Glomerular visceral epithelial cell (primary cell): Measurements from ENCODE around the gene CDK5.

ENCODE experiments used
- DNase-seq: peaks from one replicate; pipeline ENCODE4 v3.0.0-alpha.2; 2016; ENCODE audit errors: extremely low spot score

Gene CDK5

GRCh38 chr7:151057506-151057988 is at the start of gene CDK5:
CDK5 (minus strand) TSS chr7:151057897; CDS start chr7:151057848, 49 bp downstream.
- no peak for DNase-seq

DNA sequence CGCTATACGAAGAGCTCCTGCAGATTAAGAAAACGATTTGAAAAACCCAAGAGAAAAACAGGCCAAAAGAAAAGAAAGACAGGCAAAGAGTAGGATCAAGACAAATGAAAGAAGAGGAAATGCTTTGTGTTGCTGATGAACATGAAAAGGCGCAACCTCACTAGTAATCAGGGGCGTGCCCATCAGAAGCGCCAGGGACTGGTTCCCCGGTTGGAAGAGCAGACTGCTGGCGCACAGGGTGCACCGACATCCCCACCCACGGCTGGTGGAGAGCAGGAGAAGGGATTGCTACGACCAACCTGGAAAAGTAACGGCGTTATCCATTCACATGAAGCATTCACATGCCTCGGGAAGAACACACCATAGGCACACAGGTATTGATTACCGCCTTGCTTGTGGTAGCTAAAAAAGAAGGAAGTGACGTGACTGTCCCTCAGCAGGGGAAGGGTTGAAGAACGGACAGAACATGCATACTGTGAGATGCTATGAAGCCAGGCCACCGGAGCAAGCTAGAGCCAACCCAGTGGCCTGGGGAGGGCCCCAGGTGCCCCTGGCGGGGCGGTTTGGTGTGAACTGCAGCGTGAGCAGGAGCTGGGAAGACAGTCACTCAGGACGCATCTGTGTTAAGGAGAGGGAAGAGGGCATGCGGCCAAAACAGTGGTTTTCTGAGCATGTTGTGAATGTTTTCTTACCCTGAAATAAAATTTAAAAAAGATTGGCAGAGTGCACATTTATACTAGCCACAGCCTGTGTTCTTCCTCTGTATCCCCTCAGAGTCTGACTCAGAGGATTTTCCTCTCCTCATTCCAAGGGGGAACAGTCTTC is 46.9 kb upstream of the CDK5 start:
- peak; percentile 75 for DNase-seq

- no peak for DNase-seq
Measured at GRCh38 chr7:151103973-151104372, 46.3 kb upstream of the CDK5 start.

- DNase-seq, result no peak
Measured at GRCh38 chr7:151102991-151103390, 45.3 kb upstream of the CDK5 start.

- DNase-seq, result no peak
Measured at GRCh38 chr7:151101621-151102396, 44.1 kb upstream of the CDK5 start.

DNA sequence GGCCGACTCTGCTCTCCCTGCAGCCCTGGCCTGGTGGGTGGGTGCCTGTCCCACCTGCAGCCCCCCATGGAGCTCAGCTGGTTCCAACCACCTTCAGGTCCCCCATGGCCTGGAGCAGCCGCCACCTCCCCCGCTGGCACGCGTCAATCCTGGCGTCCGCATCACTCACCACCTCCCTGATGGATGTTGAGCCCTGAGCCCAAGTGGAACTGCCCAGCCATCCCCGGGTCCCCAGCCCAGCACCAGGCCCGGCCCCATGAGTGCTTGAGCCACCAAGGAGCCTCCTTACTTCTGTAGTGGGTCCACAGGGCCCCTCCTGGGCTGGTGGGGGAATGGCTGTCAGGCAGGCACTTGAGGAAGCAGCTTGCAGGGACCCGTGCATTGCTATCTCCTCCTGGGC is 43.2 kb upstream of the CDK5 start:
- DNase-seq, result no peak

DNA sequence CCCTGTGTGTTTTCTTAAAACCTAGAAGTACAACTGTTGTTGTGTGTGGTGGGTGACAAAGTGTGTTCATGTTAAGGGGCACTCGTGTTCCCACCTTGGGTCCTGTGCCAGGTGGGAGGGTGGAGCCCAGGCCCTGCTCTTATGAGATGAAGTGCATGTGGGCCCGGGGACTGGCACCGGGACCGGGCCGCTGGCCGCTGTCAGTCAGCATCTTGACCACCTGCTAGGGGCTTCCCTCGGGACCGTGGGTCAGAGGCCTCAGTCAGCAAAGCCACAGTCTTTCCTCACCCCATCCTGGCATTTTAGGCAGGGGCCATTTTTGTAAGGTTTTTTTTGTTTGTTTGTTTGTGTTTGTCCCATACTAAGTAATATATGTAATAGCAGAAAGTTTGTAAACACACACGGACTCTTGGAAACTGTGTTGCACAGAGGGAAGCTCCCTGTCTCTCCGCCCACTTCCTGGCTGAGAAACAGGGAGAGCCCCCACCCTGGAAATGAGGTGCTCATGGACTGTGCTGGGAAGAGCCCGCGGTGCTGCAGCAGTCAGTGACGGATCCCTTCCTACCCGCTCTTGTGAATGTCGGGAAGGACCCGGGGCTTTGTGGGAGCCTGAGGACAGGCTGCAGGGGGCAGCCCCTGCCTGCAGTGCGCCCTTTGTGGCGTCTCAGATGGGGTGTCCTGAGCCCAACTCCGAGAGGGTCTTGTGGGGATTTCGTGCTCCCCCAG is 42.0 kb upstream of the CDK5 start:
- DNase-seq, result no peak

DNA sequence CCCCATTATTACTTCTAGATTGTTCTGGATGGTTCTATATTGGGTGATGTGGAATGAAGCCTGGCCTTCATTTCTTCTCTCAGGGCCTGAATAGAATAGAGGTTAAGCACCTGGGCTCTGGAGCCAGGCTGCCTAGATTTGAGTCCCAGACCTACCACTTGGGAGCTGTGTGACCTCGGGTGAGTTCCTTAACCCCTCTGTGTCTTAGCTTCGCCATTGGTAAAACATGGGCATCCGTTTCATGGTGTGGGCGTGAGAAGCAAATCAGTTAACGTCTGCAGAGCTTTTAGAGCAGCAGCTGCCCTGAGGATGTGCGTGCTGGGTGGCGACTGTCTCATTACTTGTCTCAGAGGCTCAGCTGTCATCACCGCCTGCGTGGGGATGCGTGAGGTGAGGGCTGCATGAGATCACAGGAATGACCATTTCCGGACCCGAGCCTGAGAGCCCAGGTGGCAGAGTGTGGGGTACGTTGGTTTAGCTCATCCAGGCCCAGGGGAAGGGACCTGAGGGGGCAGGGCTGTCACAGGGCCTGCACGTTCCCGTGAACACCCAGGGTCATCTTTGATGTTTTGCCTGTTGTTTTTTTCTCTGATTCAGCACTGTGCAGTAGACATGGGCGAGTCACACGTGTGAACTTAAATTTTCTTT is 38.3 kb upstream of the CDK5 start:
- no peak for DNase-seq

- no peak for DNase-seq
Measured at GRCh38 chr7:151095123-151095797, 37.6 kb upstream of the CDK5 start.

DNA sequence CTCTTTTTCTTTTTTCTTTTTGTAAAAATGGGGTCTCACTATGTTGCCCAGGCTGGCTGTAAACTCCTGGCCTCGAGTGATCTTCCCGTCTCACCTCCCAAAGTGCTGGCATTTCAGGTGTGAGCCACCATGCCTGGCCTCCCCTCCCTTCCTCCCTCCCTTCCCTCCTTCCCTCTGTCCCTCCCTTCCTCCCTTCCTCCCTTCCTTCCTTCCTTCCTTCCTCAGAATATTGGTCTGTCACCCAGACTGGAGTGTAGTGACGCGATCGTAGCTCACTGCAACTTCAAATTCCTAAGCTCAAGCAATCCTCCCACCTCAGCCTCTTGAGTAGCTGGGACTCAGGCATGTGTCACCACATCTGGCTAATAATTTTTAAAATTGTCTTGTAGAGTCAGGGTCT is 37.0 kb upstream of the CDK5 start:
- peak; percentile 49 for DNase-seq

- no peak for DNase-seq
Measured at GRCh38 chr7:151093748-151094147, 36.1 kb upstream of the CDK5 start.

GRCh38 chr7:151091988-151092387 is 34.3 kb upstream of the CDK5 start:
- no peak for DNase-seq

DNA sequence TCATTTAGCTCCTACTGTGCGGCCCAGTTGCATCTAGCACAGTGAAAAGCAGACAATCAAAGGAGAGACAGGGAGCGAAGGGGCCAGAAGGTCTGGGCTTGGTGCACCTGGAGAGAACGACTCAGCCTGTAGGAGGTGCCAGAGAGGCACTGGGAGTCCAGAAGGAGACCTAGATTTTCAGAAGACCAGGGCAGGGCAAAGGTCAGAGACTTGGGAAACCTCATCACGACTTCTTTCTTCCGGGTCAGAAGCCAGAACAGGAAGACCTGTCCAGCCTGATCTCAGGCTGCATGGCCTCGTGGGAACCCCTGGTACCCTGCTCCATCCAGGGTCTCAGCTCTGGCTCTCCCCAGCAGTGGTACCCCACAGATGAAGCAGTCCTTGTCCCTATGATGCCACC is 33.7 kb upstream of the CDK5 start:
- DNase-seq, result no peak

DNA sequence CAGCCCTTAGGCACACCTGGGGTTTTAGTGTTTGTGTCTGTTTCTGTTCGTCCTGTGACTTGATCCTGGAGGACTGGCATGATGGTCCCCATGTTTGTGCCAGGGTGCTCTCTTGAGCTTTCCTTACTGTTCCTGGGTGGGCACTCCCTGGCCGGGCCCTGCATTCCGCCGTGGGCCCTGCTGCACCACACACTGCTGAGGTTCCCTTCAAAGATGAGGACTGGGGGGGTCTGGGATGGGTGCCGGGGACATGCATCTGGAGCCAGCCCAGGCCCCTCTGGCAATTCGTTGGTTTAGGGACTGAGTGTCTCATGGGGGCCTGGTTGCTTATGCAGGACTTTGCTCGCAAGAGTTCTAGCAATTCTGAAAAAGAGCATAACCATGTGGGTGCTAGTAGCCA is 33.3 kb upstream of the CDK5 start:
- DNase-seq, result no peak

GRCh38 chr7:151089893-151090730 is 32.4 kb upstream of the CDK5 start:
- DNase-seq, result no peak

GRCh38 chr7:151088856-151089699 is 31.4 kb upstream of the CDK5 start:
- no peak for DNase-seq

DNA sequence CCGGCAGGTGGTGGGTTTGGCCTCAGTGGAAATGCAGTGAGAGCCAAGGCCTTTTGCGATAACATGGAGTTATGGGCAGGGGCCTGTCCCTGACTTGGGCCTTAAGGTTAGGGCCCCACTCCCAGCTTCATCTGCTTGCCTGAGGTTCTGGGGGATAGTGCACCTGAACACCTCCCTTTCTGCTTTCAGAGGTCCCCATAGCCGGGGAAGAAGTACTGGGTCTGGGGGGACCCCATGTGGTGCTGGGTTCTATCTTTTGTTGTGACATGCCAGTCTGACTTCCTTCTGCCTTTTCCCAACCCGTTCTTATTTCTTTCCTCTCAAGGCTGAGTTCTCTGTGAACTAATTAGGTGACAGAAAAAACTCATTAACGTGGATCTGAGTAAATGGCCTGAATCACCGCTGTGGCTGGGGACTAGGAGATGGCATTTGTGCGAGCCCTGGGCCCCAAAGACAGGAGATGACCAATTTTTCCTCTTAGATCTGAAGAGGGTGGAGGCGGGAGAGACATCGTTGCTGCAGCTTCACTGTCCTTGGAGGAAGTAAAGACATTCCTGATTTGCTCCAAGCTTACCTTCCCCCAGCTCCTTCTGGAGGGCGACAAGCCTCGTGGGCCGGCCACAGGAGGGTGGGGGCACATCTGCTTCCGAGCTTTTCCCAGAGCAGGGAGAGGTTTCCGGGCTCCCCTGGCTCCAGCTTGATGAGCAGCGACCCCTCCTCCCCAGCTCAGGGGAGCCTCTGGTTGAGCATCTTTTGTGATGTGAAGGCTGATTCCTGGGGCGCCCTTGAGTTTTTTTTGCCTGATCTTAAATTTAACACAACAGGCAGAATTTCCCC is 30.5 kb upstream of the CDK5 start:
- no peak for DNase-seq

DNA sequence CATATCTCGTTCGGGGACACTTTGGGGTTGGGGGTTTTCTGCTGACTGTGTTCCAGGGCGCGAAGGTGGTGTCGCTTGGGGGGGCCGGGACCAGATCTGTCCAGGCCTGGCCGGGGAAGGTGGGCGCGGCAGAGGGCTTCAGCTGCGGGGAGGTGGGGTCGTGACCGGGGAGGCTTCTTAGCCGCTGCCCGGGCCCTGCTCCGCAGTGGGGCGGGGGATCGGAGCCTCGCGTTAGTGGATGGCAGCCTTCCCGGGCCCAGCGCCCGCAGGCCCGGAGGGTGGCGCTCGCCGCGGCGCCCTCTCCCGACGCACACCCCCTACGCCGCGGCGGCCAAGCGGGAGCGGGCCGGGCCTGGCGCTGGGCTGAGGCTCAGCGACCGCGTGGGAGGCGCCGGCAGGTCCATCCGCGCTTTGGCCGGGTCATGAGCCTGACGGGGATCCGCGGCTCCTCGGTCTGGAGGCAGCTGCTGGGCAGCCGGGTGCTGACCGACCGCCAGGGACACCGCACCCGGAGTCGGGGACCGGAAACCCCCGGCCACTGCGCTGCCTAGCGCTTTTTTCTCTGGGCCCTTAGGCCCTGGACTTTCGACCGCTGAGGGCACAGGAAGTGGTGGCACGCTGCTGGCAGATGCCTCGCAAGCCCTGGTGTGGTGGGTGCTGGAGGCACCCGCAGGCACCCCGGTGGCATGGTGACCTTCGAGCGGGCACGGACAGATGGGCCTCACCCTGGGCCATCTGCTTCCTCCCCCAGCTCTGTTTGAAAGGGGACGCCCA is 29.7 kb upstream of the CDK5 start:
- DNase-seq, result peak; percentile 52
